Measurements from ENCODE around the gene TBATA.

TBATA gene

DNA sequence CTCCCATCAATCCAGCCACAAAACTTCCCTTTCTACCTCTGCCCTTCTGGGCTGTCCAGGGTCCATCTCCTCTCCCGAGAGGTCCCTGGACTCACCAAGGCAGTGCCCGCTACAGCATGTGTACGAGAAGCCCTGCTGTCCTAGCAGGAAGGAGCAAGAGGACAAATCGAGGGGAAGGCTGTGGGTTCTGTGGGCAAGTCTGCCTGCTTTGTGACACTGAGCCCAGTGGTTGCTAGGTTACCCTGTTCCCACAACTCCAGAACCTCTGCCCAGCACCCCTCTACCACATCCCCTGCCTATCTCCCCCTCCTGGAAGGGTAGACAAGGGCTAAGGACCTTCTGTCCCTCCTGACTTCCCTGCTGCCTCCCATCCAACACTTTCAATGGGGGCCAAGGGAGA, at the start of gene TBATA:
Gene TBATA, minus strand, starts transcription at position 188 of the 400 bp plus-strand sequence. CDS start 1,998 bp downstream, outside the sequence.
- TF ChIP-seq SCRT1 (tag by site-specific recombination; IDR thresholded peaks at IDR 0.05; ENCODE audit: borderline replicate concordance) (no peak), ZNF792 (tag by site-specific recombination; IDR thresholded peaks at IDR 0.05) (no peak), HOXD13 (CRISPR knock-in tag; IDR thresholded peaks at IDR 0.05; ENCODE audit: borderline replicate concordance) (no peak), ZNF549 (tag by site-specific recombination; IDR thresholded peaks at IDR 0.05) (no peak), ZNF426 (tag by site-specific recombination; IDR thresholded peaks at IDR 0.05) (no peak), ZNF23 (tag by site-specific recombination; IDR thresholded peaks at IDR 0.05; ENCODE audit: borderline replicate concordance) (no peak)
- Histone ChIP-seq H3K4me3 (ENCODE audit: low read depth, low read length) (no peak within 1 kb of the TSS), H3K9me3 (ENCODE audit: control insufficient read depth, insufficient read depth, low read depth, low read length) (no peaks in the 10 kb centered on the region), H3K4me1 (ENCODE audit: control insufficient read depth, insufficient read depth, low read length) (no peaks in the 10 kb centered on the region), H3K36me3 (ENCODE audit: control insufficient read depth in 2 of 2, insufficient read depth in 1 of 2, low read length in 2 of 2) (no peaks in the 10 kb centered on the region), H3K27ac (ENCODE audit: extremely low read depth, low read depth, low read length) (no peak within 1 kb of the TSS)
- CTCF ChIA-PET: no interaction called here
- POLR2A ChIA-PET: no interaction called here

DNA sequence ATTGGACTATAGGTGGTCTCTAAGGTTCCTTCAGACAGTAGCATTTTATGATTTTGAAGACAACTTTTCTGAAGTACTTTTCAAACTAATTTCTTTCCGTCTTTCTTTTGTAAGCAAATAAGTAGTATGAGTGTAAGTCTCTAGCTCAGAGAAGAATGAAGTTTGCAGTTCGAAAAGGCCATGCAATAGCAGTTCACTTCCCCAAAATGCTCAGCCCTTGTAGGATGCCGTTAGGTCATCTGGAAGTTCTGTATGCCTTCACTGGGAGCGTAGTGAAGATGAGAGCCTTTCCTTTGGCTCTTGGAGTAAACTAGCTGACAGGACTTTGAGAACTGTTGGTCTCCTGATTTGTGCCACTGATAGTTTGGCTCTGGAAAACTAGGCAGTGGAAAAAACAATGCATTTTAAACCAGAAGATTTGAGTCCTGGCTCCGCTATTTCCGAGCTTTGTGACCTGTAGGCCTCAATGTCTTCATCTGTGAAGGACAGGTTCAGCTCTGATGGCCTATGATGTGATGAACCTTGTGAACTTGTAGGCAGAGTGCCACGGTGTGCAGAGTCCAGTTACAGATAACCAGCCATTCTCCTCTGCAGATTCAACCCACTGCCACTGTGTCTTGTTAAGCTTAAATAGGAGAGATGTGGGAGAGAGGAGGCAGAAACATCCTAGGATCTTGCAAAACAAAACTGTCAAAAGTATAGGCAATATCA, 49.4 kb upstream of the TBATA start:
- Histone ChIP-seq H3K27ac (ENCODE audit: extremely low read depth, low read depth, low read length) (no peak overlapping the region), H3K4me3 (ENCODE audit: low read depth, low read length) (no peak overlapping the region), H3K9me3 (ENCODE audit: control insufficient read depth, insufficient read depth, low read depth, low read length) (no peaks in the 10 kb centered on the region), H3K36me3 (ENCODE audit: control insufficient read depth in 2 of 2, insufficient read depth in 1 of 2, low read length in 2 of 2) (peaks cover 5 to 16% of the 10 kb centered on the region in 2 experiments; a peak in 2 of 3 replicates), H3K4me1 (ENCODE audit: control insufficient read depth, insufficient read depth, low read length) (no peaks in the 10 kb centered on the region; the same call in 1 of the 2 replicates)
- ChIA-PET CTCF (interaction anchor here (0.6 kb wide), 1 partner anchor 863 kb away, joined by 4 read pairs; no protein-coding TSS in a partner anchor), POLR2A (no interaction called here)
- TF ChIP-seq ZNF791 (tag by site-specific recombination; IDR thresholded peaks at IDR 0.05): no peak
- no peak for TF ChIP-seq ZNF510 (tag by site-specific recombination; IDR thresholded peaks at IDR 0.05; ENCODE audit: insufficient replicate concordance)
- no peak for TF ChIP-seq FEZF1 (tag by site-specific recombination; IDR thresholded peaks at IDR 0.05)
- no peak for TF ChIP-seq SCRT2 (tag by site-specific recombination; IDR thresholded peaks at IDR 0.05)
- no peak for TF ChIP-seq ZBTB48 (tag by site-specific recombination; IDR thresholded peaks at IDR 0.05)
- no peak for TF ChIP-seq ZNF501 (tag by site-specific recombination; IDR thresholded peaks at IDR 0.05)
- no peak for TF ChIP-seq ZNF558 (tag by site-specific recombination; IDR thresholded peaks at IDR 0.05)
- no peak for TF ChIP-seq ZNF692 (tag by site-specific recombination; IDR thresholded peaks at IDR 0.05)
- TF ChIP-seq ZNF654 (tag by site-specific recombination; IDR thresholded peaks at IDR 0.05; ENCODE audit: low read depth): no peak
- TF ChIP-seq, protein P1, sequence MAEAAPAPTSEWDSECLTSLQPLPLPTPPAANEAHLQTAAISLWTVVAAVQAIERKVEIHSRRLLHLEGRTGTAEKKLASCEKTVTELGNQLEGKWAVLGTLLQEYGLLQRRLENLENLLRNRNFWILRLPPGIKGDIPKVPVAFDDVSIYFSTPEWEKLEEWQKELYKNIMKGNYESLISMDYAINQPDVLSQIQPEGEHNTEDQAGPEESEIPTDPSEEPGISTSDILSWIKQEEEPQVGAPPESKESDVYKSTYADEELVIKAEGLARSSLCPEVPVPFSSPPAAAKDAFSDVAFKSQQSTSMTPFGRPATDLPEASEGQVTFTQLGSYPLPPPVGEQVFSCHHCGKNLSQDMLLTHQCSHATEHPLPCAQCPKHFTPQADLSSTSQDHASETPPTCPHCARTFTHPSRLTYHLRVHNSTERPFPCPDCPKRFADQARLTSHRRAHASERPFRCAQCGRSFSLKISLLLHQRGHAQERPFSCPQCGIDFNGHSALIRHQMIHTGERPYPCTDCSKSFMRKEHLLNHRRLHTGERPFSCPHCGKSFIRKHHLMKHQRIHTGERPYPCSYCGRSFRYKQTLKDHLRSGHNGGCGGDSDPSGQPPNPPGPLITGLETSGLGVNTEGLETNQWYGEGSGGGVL (tag by site-specific recombination; IDR thresholded peaks at IDR 0.05): no peak
- TF ChIP-seq ZNF792 (tag by site-specific recombination; IDR thresholded peaks at IDR 0.05): no peak
- no peak for TF ChIP-seq ZNF24 (tag by site-specific recombination; IDR thresholded peaks at IDR 0.05)
- no peak for TF ChIP-seq ZBTB26 (tag by site-specific recombination; optimal IDR thresholded peaks at IDR 0.05)
- TF ChIP-seq ZBTB21 (tag by site-specific recombination; IDR thresholded peaks at IDR 0.05): no peak
- no peak for TF ChIP-seq ZNF701 (tag by site-specific recombination; IDR thresholded peaks at IDR 0.05)
- no peak for TF ChIP-seq ZNF645 (tag by site-specific recombination; IDR thresholded peaks at IDR 0.05)
- no peak for TF ChIP-seq ZBTB7A (tag by site-specific recombination; IDR thresholded peaks at IDR 0.05; ENCODE audit: low read depth)
- TF ChIP-seq ZNF114 (tag by site-specific recombination; IDR thresholded peaks at IDR 0.05): no peak
- no peak for TF ChIP-seq ZBTB1 (tag by site-specific recombination; IDR thresholded peaks at IDR 0.05)
- TF ChIP-seq ZNF785 (tag by site-specific recombination; IDR thresholded peaks at IDR 0.05): no peak
